T-cell (primary cell): ENCODE data around the gene RAB9B. TPM values are rescaled to one million over a fixed set of nuclear protein-coding genes. Genes with fewer than 3 reads are reported as not detected.
A peak's percentile ranks its signal among the peaks of the same experiment; 100 is the strongest.

Experiments
- ATAC-seq, 4 experiments: fragments of 200-7000 bp in 3 of 4; fragments of 150-1000 bp in 1 of 4; cut with Tn5 transposase; replicated peaks in 1 of 4; 1 replicate in 3 of 4; 2 replicates in 1 of 4; pipeline ENCODE4 v1.10.0; 2021; ENCODE audit warnings: moderate library complexity in 3 of 4, mild to moderate bottlenecking in 2 of 4, moderate number of reproducible peaks in 1 of 4
- CTCF ChIA-PET, 2 donors: fragments of 300-600 bp; sonication (Branson Sonifier 250); formaldehyde crosslinking; loops; one replicate each; lab custom pipeline; 2022; ENCODE audit warnings: antibody characterized with exemption in 2 of 2; lab: Charles Lee
- POLR2A ChIA-PET, 2 donors: fragments of 300-600 bp; sonication (Branson Sonifier 250); formaldehyde crosslinking; loops; one replicate each; lab custom pipeline; 2022; ENCODE audit warnings: antibody characterized with exemption in 2 of 2; lab: Charles Lee
- DNase-seq, 35 experiments: peaks; one replicate each; pipeline versions ENCODE4 v3.0.0 to v3.0.0-alpha.2; 2013 to 2023
- H3K27ac ChIP-seq: one replicate; pipeline ENCODE4 v1.5.1; 2013; ENCODE audit warnings: low read length
- H3K27me3 ChIP-seq, 2 experiments: replicated peaks in 1 of 2; 1 replicate in 1 of 2; 2 replicates in 1 of 2; pipeline versions ENCODE4 v1.6.1 to v1.7.0; 2013; ENCODE audit warnings: low read length in 1 of 2, mixed read lengths in 1 of 2; ENCODE audit not compliant: control insufficient read depth in 2 of 2, insufficient read depth in 2 of 2; ENCODE audit errors: extremely low read depth in 1 of 2
- H3K36me3 ChIP-seq, 2 donors: 1 replicate in 1 of 2; 2 replicates in 1 of 2; pipeline versions ENCODE4 v1.6.1 to v1.7.0; 2013; ENCODE audit warnings: low read length in 1 of 2; ENCODE audit not compliant: control insufficient read depth in 2 of 2, insufficient read depth in 1 of 2; ENCODE audit errors: extremely low read depth in 1 of 2
- H3K4me1 ChIP-seq, 2 experiments: 1 replicate in 1 of 2; 2 replicates in 1 of 2; pipeline versions ENCODE4 v1.6.1 to v1.7.0; 2013; ENCODE audit warnings: low read length in 2 of 2, mixed read lengths in 1 of 2; ENCODE audit not compliant: insufficient read depth in 2 of 2, control insufficient read depth in 1 of 2; ENCODE audit errors: extremely low read depth in 1 of 2
- H3K4me3 ChIP-seq, 2 donors: 1 replicate in 1 of 2; 2 replicates in 1 of 2; pipeline versions ENCODE4 v1.5.1 to v1.7.0; 2013; ENCODE audit warnings: mild to moderate bottlenecking in 2 of 2, low read length in 1 of 2, moderate library complexity in 1 of 2; ENCODE audit not compliant: control insufficient read depth in 1 of 2; ENCODE audit errors: extremely low read depth in 1 of 2
- H3K9me3 ChIP-seq: 2 replicates; pipeline ENCODE4 v1.7.0; 2013
- H3K27ac Mint-ChIP-seq, 2 donors: one replicate each; pipeline ENCODE4 v1.8.0; 2020 to 2021; ENCODE audit warnings: mild to moderate bottlenecking in 2 of 2, mixed read lengths in 2 of 2
- H3K27me3 Mint-ChIP-seq, 2 donors: one replicate each; pipeline ENCODE4 v1.8.0; 2021 to 2022; ENCODE audit warnings: mixed read lengths in 2 of 2
- H3K36me3 Mint-ChIP-seq: one replicate; pipeline ENCODE4 v1.8.0; 2021; ENCODE audit warnings: mixed read lengths
- H3K4me1 Mint-ChIP-seq, 3 donors: one replicate each; pipeline ENCODE4 v1.8.0; 2020 to 2022; ENCODE audit warnings: mixed read lengths in 3 of 3, mild to moderate bottlenecking in 1 of 3
- H3K4me3 Mint-ChIP-seq, 3 donors: one replicate each; pipeline ENCODE4 v1.8.0; 2020 to 2022; ENCODE audit warnings: mild to moderate bottlenecking in 3 of 3, mixed read lengths in 3 of 3, moderate library complexity in 3 of 3
- H3K9me3 Mint-ChIP-seq, 3 donors: one replicate each; pipeline ENCODE4 v1.8.0; 2020 to 2022; ENCODE audit warnings: mixed read lengths in 3 of 3
- WGBS: methylation state at CpG from one replicate; pipeline ENCODE4 v1.1.5; 2013; ENCODE audit warnings: missing lambda C conversion rate; ENCODE audit not compliant: insufficient coverage; 5-methylcytosine and 5-hydroxymethylcytosine counted together
- total RNA-seq, 35 experiments: library from RNA in 6 of 35; stranded (reverse) in 6 of 35; fragments of 120-200 nt in 1 of 35; gene quantifications; one replicate each; pipeline versions ENCODE4 v1.2.1 to v1.2.4 and lab custom pipeline; 2013 to 2026

RAB9B gene
- total RNA-seq, 5 donors from 2014 or later (not counting 1 experiment from before 2014, with no cell fraction given): 0.15 to 0.41 (median 0.20) TPM

GRCh38 chrX:103861200-103861599 is 29.1 kb upstream of the RAB9B start:
- Histone ChIP-seq H3K9me3 (no peaks in the 10 kb centered on the region), H3K27ac (no peak overlapping the region), H3K27me3 (no peaks in the 10 kb centered on the region), H3K36me3 (no peaks in the 10 kb centered on the region), H3K4me3 (no peak overlapping the region), H3K4me1 (no peaks in the 10 kb centered on the region)
- ChIA-PET POLR2A (no interaction called here), CTCF (interaction anchor here in 1 of 2 donors (0.5 to 1.6 kb wide), 2 partner anchors 13 to 906 kb away, joined by 3 to 4 read pairs; no protein-coding TSS in a partner anchor)
- no peak overlapping the region for H3K27ac Mint-ChIP-seq
- no peaks in the 10 kb centered on the region for H3K4me1 Mint-ChIP-seq
- peaks cover 0 to 15% of the 10 kb centered on the region in 2 donors for H3K27me3 Mint-ChIP-seq
- no peak for ATAC-seq
- H3K4me3 Mint-ChIP-seq: no peak overlapping the region
- no peak for DNase-seq
- no peaks in the 10 kb centered on the region for H3K9me3 Mint-ChIP-seq
- H3K36me3 Mint-ChIP-seq: no peaks in the 10 kb centered on the region

- ChIA-PET CTCF (no interaction called here), POLR2A (no interaction called here)
- no peak for ATAC-seq
- H3K9me3 ChIP-seq: no peaks in the 10 kb centered on the region
- no peak overlapping the region for H3K4me3 ChIP-seq
- Mint-ChIP-seq H3K27ac (no peak overlapping the region), H3K9me3 (no peaks in the 10 kb centered on the region), H3K4me3 (no peak overlapping the region), H3K36me3 (no peaks in the 10 kb centered on the region), H3K27me3 (peaks cover 0 to 35% of the 10 kb centered on the region in 2 donors), H3K4me1 (no peaks in the 10 kb centered on the region)
- no peaks in the 10 kb centered on the region for H3K36me3 ChIP-seq
- DNase-seq: no peak
- WGBS: no CpG with 5 or more reads among the region's 1 CpG
- no peaks in the 10 kb centered on the region for H3K27me3 ChIP-seq
- no peak overlapping the region for H3K27ac ChIP-seq
- H3K4me1 ChIP-seq: no peaks in the 10 kb centered on the region
These were observed 17.5 kb upstream of the RAB9B start for GRCh38 chrX:103849558-103849957.

GRCh38 chrX:103847174-103847870 is 15.3 kb upstream of the RAB9B start:
- CTCF ChIA-PET: interaction anchor here in 1 of 2 donors (0.7 to 1.0 kb wide), 3 partner anchors 13 to 95 kb away, joined by 3 to 4 read pairs (median 3); no protein-coding TSS in a partner anchor
- no peak for DNase-seq
- H3K27me3 Mint-ChIP-seq: peaks cover 0 to 35% of the 10 kb centered on the region in 2 donors
- H3K4me1 Mint-ChIP-seq: no peaks in the 10 kb centered on the region
- H3K4me3 Mint-ChIP-seq: no peak overlapping the region
- H3K27ac Mint-ChIP-seq: no peak overlapping the region
- no peak overlapping the region for H3K4me3 ChIP-seq
- no peaks in the 10 kb centered on the region for H3K4me1 ChIP-seq
- H3K9me3 ChIP-seq: no peaks in the 10 kb centered on the region
- H3K36me3 Mint-ChIP-seq: no peaks in the 10 kb centered on the region
- no peaks in the 10 kb centered on the region for H3K36me3 ChIP-seq
- no peaks in the 10 kb centered on the region for H3K27me3 ChIP-seq
- no CpG with 5 or more reads among the region's 5 CpGs for WGBS
- POLR2A ChIA-PET: no interaction called here
- H3K9me3 Mint-ChIP-seq: no peaks in the 10 kb centered on the region
- no peak overlapping the region for H3K27ac ChIP-seq
- no peak for ATAC-seq

- no peak for DNase-seq
- no peak overlapping the region for H3K27ac ChIP-seq
- H3K4me1 ChIP-seq: no peaks in the 10 kb centered on the region
- CTCF ChIA-PET: interaction anchor here in 1 of 2 donors (2.0 kb wide), 1 partner anchor 94 kb away, joined by 11 read pairs; no protein-coding TSS in a partner anchor
- H3K4me3 ChIP-seq: no peak overlapping the region
- H3K4me3 Mint-ChIP-seq: no peak overlapping the region
- H3K9me3 Mint-ChIP-seq: no peaks in the 10 kb centered on the region
- no peaks in the 10 kb centered on the region for H3K36me3 Mint-ChIP-seq
- no peaks in the 10 kb centered on the region for H3K36me3 ChIP-seq
- no peaks in the 10 kb centered on the region for H3K9me3 ChIP-seq
- no peak for ATAC-seq
- H3K27me3 Mint-ChIP-seq: peaks cover 0 to 28% of the 10 kb centered on the region in 2 donors
- H3K27me3 ChIP-seq: no peaks in the 10 kb centered on the region
- H3K27ac Mint-ChIP-seq: no peak overlapping the region
- H3K4me1 Mint-ChIP-seq: no peaks in the 10 kb centered on the region
- POLR2A ChIA-PET: no interaction called here
These were observed 14.3 kb upstream of the RAB9B start for GRCh38 chrX:103846386-103846785.

GRCh38 chrX:103845165-103845653 is 13.2 kb upstream of the RAB9B start:
- no peaks in the 10 kb centered on the region for H3K4me1 ChIP-seq
- H3K27ac Mint-ChIP-seq: no peak overlapping the region
- H3K27ac ChIP-seq: no peak overlapping the region
- no peaks in the 10 kb centered on the region for H3K4me1 Mint-ChIP-seq
- no peak overlapping the region for H3K4me3 ChIP-seq
- DNase-seq (peak in 26 of 35 experiments; percentile 0 to 63 (median 20)), ATAC-seq (peak in 3 of 4 experiments; percentile 56 to 66 (median 57))
- ChIA-PET POLR2A (interaction anchor here in 1 of 2 donors (0.6 kb wide), 1 partner anchor 322 kb away, joined by 6 read pairs; no protein-coding TSS in a partner anchor), CTCF (interaction anchor here (0.6 to 2.0 kb wide), 9 partner anchors 12 to 450 kb away, joined by 3 to 11 read pairs (median 4); partner anchors contain the start of gene RAB9B (in 2 of the 2))
- H3K9me3 ChIP-seq: no peaks in the 10 kb centered on the region
- H3K27me3 ChIP-seq: no peaks in the 10 kb centered on the region
- no peaks in the 10 kb centered on the region for H3K36me3 Mint-ChIP-seq
- no CpG with 5 or more reads among the region's 4 CpGs for WGBS
- H3K9me3 Mint-ChIP-seq: no peaks in the 10 kb centered on the region
- H3K4me3 Mint-ChIP-seq: no peak overlapping the region
- H3K27me3 Mint-ChIP-seq: peaks cover 0 to 28% of the 10 kb centered on the region in 2 donors
- no peaks in the 10 kb centered on the region for H3K36me3 ChIP-seq

- POLR2A ChIA-PET: no interaction called here
These were observed 7.3 kb upstream of the RAB9B start for GRCh38 chrX:103839404-103839803.

More at GRCh38 chrX:103839404-103839803, 7.3 kb upstream of the RAB9B start:
- DNase-seq (no peak), ATAC-seq (no peak)
- H3K4me1 ChIP-seq: no peaks in the 10 kb centered on the region
- Mint-ChIP-seq H3K36me3 (no peaks in the 10 kb centered on the region), H3K27ac (no peak overlapping the region), H3K4me1 (no peaks in the 10 kb centered on the region), H3K9me3 (no peaks in the 10 kb centered on the region), H3K4me3 (no peak overlapping the region), H3K27me3 (peaks cover 0 to 19% of the 10 kb centered on the region in 2 donors)
- no peaks in the 10 kb centered on the region for H3K27me3 ChIP-seq
- CTCF ChIA-PET: no interaction called here
- H3K9me3 ChIP-seq: no peaks in the 10 kb centered on the region
- WGBS: no CpG with 5 or more reads among the region's 1 CpG
- H3K36me3 ChIP-seq: no peaks in the 10 kb centered on the region
- H3K4me3 ChIP-seq: no peak overlapping the region
- H3K27ac ChIP-seq: no peak overlapping the region
